ENCODE data around the gene SLC25A41. TPM values are rescaled to one million over a fixed set of nuclear protein-coding genes. Genes with fewer than 3 reads are reported as not detected.

SLC25A41 gene
- total RNA-seq, 1 donor from 2014 or later = not detected

GRCh38 chr19:6409346-6409745 is 24.2 kb downstream of the SLC25A41 start:
- H3K9ac ChIP-seq = no peak overlapping the region
- Mint-ChIP-seq H3K27ac (no peak overlapping the region), H3K9me3 (no peaks in the 10 kb centered on the region), H3K4me1 (no peaks in the 10 kb centered on the region), H3K4me3 (no peak overlapping the region), H3K27me3 (ENCODE audit: insufficient read depth, low read depth) (peaks cover 10% of the 10 kb centered on the region), H3K36me3 (peaks cover 7% of the 10 kb centered on the region)
- peaks cover 26% of the 10 kb centered on the region for H3F3A ChIP-seq (ENCODE audit: low read depth)
- TF ChIP-seq EZH2phosphoT487 (IDR thresholded peaks at IDR 0.05) = no peak
- TF ChIP-seq CTCF (IDR thresholded peaks at IDR 0.05) = no peak
- no peak for TF ChIP-seq EZH2 (IDR thresholded peaks at IDR 0.05)
- H3K4me3 ChIP-seq = no peak overlapping the region
- H3K4me2 ChIP-seq = no peak overlapping the region
- no peaks in the 10 kb centered on the region for H3K36me3 ChIP-seq
- no peak for DNase-seq (ENCODE audit: low spot score)
- no peaks in the 10 kb centered on the region for H3K9me3 ChIP-seq (ENCODE audit: low read depth)
- no peaks in the 10 kb centered on the region for H3K4me1 ChIP-seq
- H2AFZ ChIP-seq (replicated peaks) = no peak overlapping the region
- peaks cover 25% of the 10 kb centered on the region for H4K20me1 ChIP-seq (ENCODE audit: low read depth)
- H3K27ac ChIP-seq = no peak overlapping the region
- no peaks in the 10 kb centered on the region for H3K79me2 ChIP-seq (ENCODE audit: low read depth)
- H3K27me3 ChIP-seq = no peaks in the 10 kb centered on the region

GRCh38 chr19:6406401-6406800 is 27.2 kb downstream of the SLC25A41 start:
- no peak overlapping the region for H3K4me2 ChIP-seq
- H3K27ac ChIP-seq = no peak overlapping the region
- Mint-ChIP-seq H3K4me1 (peaks cover 20% of the 10 kb centered on the region), H3K9me3 (no peaks in the 10 kb centered on the region), H3K4me3 (no peak overlapping the region), H3K36me3 (no peaks in the 10 kb centered on the region), H3K27ac (peak overlapping the region; percentile 29), H3K27me3 (ENCODE audit: insufficient read depth, low read depth) (peaks cover 10% of the 10 kb centered on the region)
- DNase-seq (ENCODE audit: low spot score) = no peak
- TF ChIP-seq EZH2phosphoT487 (IDR thresholded peaks at IDR 0.05) = no peak
- TF ChIP-seq CTCF (IDR thresholded peaks at IDR 0.05) = no peak
- TF ChIP-seq EZH2 (IDR thresholded peaks at IDR 0.05) = no peak
- H3K9ac ChIP-seq = no peak overlapping the region
- H3K27me3 ChIP-seq = no peaks in the 10 kb centered on the region
- peaks cover under 1% of the 10 kb centered on the region for H4K20me1 ChIP-seq (ENCODE audit: low read depth)
- H3K9me3 ChIP-seq (ENCODE audit: low read depth) = no peaks in the 10 kb centered on the region
- no peaks in the 10 kb centered on the region for H3F3A ChIP-seq (ENCODE audit: low read depth)
- no peak overlapping the region for H2AFZ ChIP-seq (replicated peaks)
- no peaks in the 10 kb centered on the region for H3K36me3 ChIP-seq
- no peak overlapping the region for H3K4me3 ChIP-seq
- no peaks in the 10 kb centered on the region for H3K79me2 ChIP-seq (ENCODE audit: low read depth)
- H3K4me1 ChIP-seq = no peaks in the 10 kb centered on the region

- Histone ChIP-seq H3K9ac (no peak overlapping the region), H3K36me3 (no peaks in the 10 kb centered on the region)
Observed at GRCh38 chr19:6402837-6403608, 30.5 kb downstream of the SLC25A41 start.

More at GRCh38 chr19:6402837-6403608, 30.5 kb downstream of the SLC25A41 start:
- Mint-ChIP-seq H3K27me3 (ENCODE audit: insufficient read depth, low read depth) (peaks cover 9% of the 10 kb centered on the region), H3K36me3 (no peaks in the 10 kb centered on the region), H3K4me1 (peaks cover 20% of the 10 kb centered on the region), H3K27ac (peak overlapping the region; percentile 94), H3K4me3 (peak overlapping the region; percentile 55), H3K9me3 (no peaks in the 10 kb centered on the region)
- Histone ChIP-seq H4K20me1 (ENCODE audit: low read depth) (no peaks in the 10 kb centered on the region), H2AFZ (replicated peaks) (no peak overlapping the region), H3K79me2 (ENCODE audit: low read depth) (no peaks in the 10 kb centered on the region), H3K27ac (no peak overlapping the region), H3K4me1 (no peaks in the 10 kb centered on the region), H3K27me3 (no peaks in the 10 kb centered on the region), H3K4me3 (no peak overlapping the region), H3F3A (ENCODE audit: low read depth) (no peaks in the 10 kb centered on the region), H3K4me2 (no peak overlapping the region), H3K9me3 (ENCODE audit: low read depth) (no peaks in the 10 kb centered on the region)
- DNase-seq (ENCODE audit: low spot score) = peak; percentile 23
- TF ChIP-seq EZH2phosphoT487 (IDR thresholded peaks at IDR 0.05) (no peak), EZH2 (IDR thresholded peaks at IDR 0.05) (no peak), CTCF (IDR thresholded peaks at IDR 0.05) (no peak)

Measured in neural progenitor cell (in vitro differentiated cells).